K562 (cell line): Measurements from ENCODE around the gene DLGAP1. TPM values are rescaled to one million over a fixed set of nuclear protein-coding genes. Genes with fewer than 3 reads are reported as not detected.

Experiments used
- ATAC-seq: fragments of 200-7000 bp; cut with Tn5 transposase; 3 replicates; pipeline ENCODE4 v1.9.1; 2020; ENCODE audit warnings: moderate library complexity
- BruUV-seq: library from RNA; stranded (reverse); fragments of 400-500 nt; replicated peaks from 2 replicates; lab custom pipeline; 2021; lab: Mats Ljungman, UMichigan
- CTCF ChIA-PET: fragments of 300-600 bp; formaldehyde crosslinking; extraction: SDS; loops from one replicate; lab custom pipeline; 2021; ENCODE audit warnings: low intra/inter-chr PET ratio; lab: Yijun Ruan, JAX
- POLR2A ChIA-PET: fragments of 300-600, 350-650 bp; sonication (Branson Sonifier 250); formaldehyde crosslinking; extraction: SDS; loops from one replicate; lab custom pipeline; 2021; ENCODE audit warnings: antibody characterized with exemption, inconsistent platforms; lab: Yijun Ruan, JAX
- DNase-seq, 4 experiments: peaks; one replicate each; pipeline versions ENCODE4 v3.0.0 to v3.0.0-alpha.2; 2011 to 2018; ENCODE audit warnings: low spot score in 3 of 4, mixed read lengths in 3 of 4; ENCODE audit errors: extremely low read depth in 1 of 4
- FAIRE-seq: peaks from 2 replicates; lab custom pipeline; 2011; peaks lifted over from hg19 to GRCh38; lab: Jason Lieb, UNC
- H2AFZ ChIP-seq: 2 replicates; pipeline ENCODE4 v1.6.0; 2011; ENCODE audit warnings: low read depth, low read length, control low read depth, inconsistent platforms
- H3K27ac ChIP-seq: fragments of 200-600 bp; 3 replicates; pipeline ENCODE4 v1.8.0; 2011; ENCODE audit warnings: low read depth, mild to moderate bottlenecking, control low read depth, inconsistent platforms, low read length, moderate library complexity, mixed read lengths; ENCODE audit errors: extremely low read depth
- H3K27me3 ChIP-seq, 2 experiments: fragments of 300-600 bp in 1 of 2; 2 replicates in 1 of 2; 3 replicates in 1 of 2; pipeline versions ENCODE4 v1.6.0 to v1.8.0; 2011; ENCODE audit warnings: inconsistent platforms in 2 of 2, low read length in 2 of 2, mild to moderate bottlenecking in 1 of 2, mixed read lengths in 1 of 2, moderate library complexity in 1 of 2; ENCODE audit not compliant: control insufficient read depth in 2 of 2, insufficient read depth in 2 of 2
- H3K36me3 ChIP-seq: fragments of 300-600 bp; 3 replicates; pipeline ENCODE4 v1.8.0; 2011; ENCODE audit warnings: mild to moderate bottlenecking, low read length, inconsistent platforms; ENCODE audit not compliant: control insufficient read depth, insufficient read depth
- H3K4me1 ChIP-seq, 2 experiments: fragments of 200-600 bp in 1 of 2; replicated peaks in 1 of 2; 2 replicates in 1 of 2; 3 replicates in 1 of 2; pipeline versions ENCODE4 v1.5.1 to v1.8.0; 2011; ENCODE audit warnings: inconsistent platforms in 2 of 2, low read length in 2 of 2, mild to moderate bottlenecking in 1 of 2, mixed read lengths in 1 of 2, moderate library complexity in 1 of 2; ENCODE audit not compliant: control insufficient read depth in 2 of 2, insufficient read depth in 2 of 2
- H3K4me2 ChIP-seq: 2 replicates; pipeline ENCODE4 v1.6.1; 2011; ENCODE audit warnings: low read length, control low read depth, inconsistent platforms, mixed read lengths; ENCODE audit not compliant: insufficient read depth
- H3K4me3 ChIP-seq: fragments of 200-600 bp; sonication (generic), shearing (Covaris generic); 2 replicates; pipeline ENCODE4 v1.5.1; 2016; ENCODE audit warnings: control low read depth, inconsistent platforms
- H3K79me2 ChIP-seq: fragments of 200-600 bp; 3 replicates; pipeline ENCODE4 v1.8.0; 2011; ENCODE audit warnings: low read length, inconsistent platforms; ENCODE audit not compliant: control insufficient read depth, insufficient read depth
- H3K9ac ChIP-seq, 2 experiments: 2 replicates each; pipeline versions ENCODE4 v1.6.0 to v1.6.1; 2011; ENCODE audit warnings: low read depth in 2 of 2, low read length in 2 of 2, control low read depth in 1 of 2, inconsistent platforms in 1 of 2, mild to moderate bottlenecking in 1 of 2, mixed read lengths in 1 of 2; ENCODE audit not compliant: insufficient read depth in 1 of 2
- H3K9me1 ChIP-seq: one replicate; pipeline ENCODE4 v1.6.0; 2011; ENCODE audit warnings: inconsistent platforms, mild to moderate bottlenecking, low read length, moderate library complexity; ENCODE audit not compliant: control insufficient read depth, insufficient read depth
- H3K9me3 ChIP-seq: replicated peaks from 2 replicates; pipeline ENCODE4 v1.5.1; 2011; ENCODE audit warnings: low read depth, low read length, inconsistent platforms; ENCODE audit not compliant: control insufficient read depth, insufficient read depth
- H4K20me1 ChIP-seq: replicated peaks from 2 replicates; pipeline ENCODE4 v1.6.1; 2011; ENCODE audit warnings: low read length, inconsistent platforms, mixed read lengths; ENCODE audit not compliant: control insufficient read depth, insufficient read depth
- ARID1B ChIP-seq: fragments of 450-650 bp; IDR thresholded peaks from 2 replicates; pipeline ENCODE4 v1.6.1; 2016; ENCODE audit warnings: antibody characterized with exemption, mild to moderate bottlenecking, inconsistent platforms
- CBX5 ChIP-seq: IDR thresholded peaks from 2 replicates; pipeline ENCODE4 v1.6.1; 2014; ENCODE audit warnings: low read depth, borderline replicate concordance
- FIP1L1 ChIP-seq: fragments of 200-400 bp; formaldehyde crosslinking; IDR thresholded peaks from 2 replicates; pipeline ENCODE4 v1.6.1; 2018; ENCODE audit warnings: mild to moderate bottlenecking, low read depth, low read length; ENCODE audit not compliant: poor library complexity, severe bottlenecking
- NEUROD1 ChIP-seq: fragments of 150-350 bp; IDR thresholded peaks from 2 replicates; pipeline ENCODE4 v1.6.1; 2014; ENCODE audit warnings: borderline replicate concordance, low read length, low read depth; ENCODE audit not compliant: partially characterized antibody
- PRPF4 ChIP-seq: fragments of 200-400 bp; formaldehyde crosslinking; IDR thresholded peaks from one replicate; pipeline ENCODE4 v1.6.1; 2017; ENCODE audit warnings: low read length, low read depth, mild to moderate bottlenecking; ENCODE audit not compliant: insufficient read depth, poor library complexity, severe bottlenecking
- SMAD2 ChIP-seq: fragments of 150-350 bp; IDR thresholded peaks from 2 replicates; pipeline ENCODE4 v1.6.1; 2014; ENCODE audit warnings: low read depth, mild to moderate bottlenecking, low read length
- SRSF1 ChIP-seq: fragments of 200-400 bp; formaldehyde crosslinking; IDR thresholded peaks from 2 replicates; pipeline ENCODE4 v1.6.1; 2017; ENCODE audit warnings: mild to moderate bottlenecking, low read depth, low read length, moderate library complexity
- SRSF3 ChIP-seq: fragments of 200-400 bp; formaldehyde crosslinking; IDR thresholded peaks from 2 replicates; pipeline ENCODE4 v1.6.1; 2016; ENCODE audit warnings: mild to moderate bottlenecking, low read length, moderate library complexity; ENCODE audit not compliant: insufficient read depth
- SRSF9 ChIP-seq: fragments of 200-400 bp; formaldehyde crosslinking; IDR thresholded peaks from 2 replicates; pipeline ENCODE4 v1.6.1; 2017; ENCODE audit warnings: low read depth, low read length, borderline replicate concordance
- STAG1 ChIP-seq: sonication (generic); formaldehyde crosslinking; IDR thresholded peaks from 2 replicates; pipeline ENCODE4 v1.5.0; 2020; ENCODE audit warnings: missing genetic modification reagents, borderline replicate concordance
- TCF3 ChIP-seq: sonication (generic); formaldehyde crosslinking; IDR thresholded peaks from 2 replicates; pipeline ENCODE4 v1.4.0; 2020; ENCODE audit warnings: mild to moderate bottlenecking, missing genetic modification reagents
- THRB ChIP-seq: fragments of 450-650 bp; formaldehyde crosslinking; conservative IDR thresholded peaks from 2 replicates; pipeline ENCODE4 v1.4.0; 2022; ENCODE audit warnings: mild to moderate bottlenecking, missing genetic modification characterization
- ZMIZ1 ChIP-seq, 2 experiments: fragments of 150-350 bp in 1 of 2; IDR thresholded peaks; 2 replicates each; pipeline ENCODE4 v1.6.1; 2012 to 2016; ENCODE audit warnings: low read depth in 2 of 2, low read length in 2 of 2, mild to moderate bottlenecking in 1 of 2, moderate library complexity in 1 of 2
- ZNF143 ChIP-seq: sonication (generic); formaldehyde crosslinking; IDR thresholded peaks from 2 replicates; pipeline ENCODE4 v1.9.0; 2022; ENCODE audit warnings: mild to moderate bottlenecking, missing genetic modification reagents
- ZNF174 ChIP-seq: fragments of 250-450 bp; sonication (Bioruptor Pico); IDR thresholded peaks from 2 replicates; pipeline ENCODE4 v1.4.0; 2020; ENCODE audit warnings: mild to moderate bottlenecking
- ZNF24 ChIP-seq: fragments of 450-650 bp; IDR thresholded peaks from 2 replicates; pipeline ENCODE4 v1.6.1; 2016
- ZNF644 ChIP-seq: fragments of 200-800 bp; sonication (Bioruptor generic); IDR thresholded peaks from 2 replicates; pipeline ENCODE4 v1.6.1; 2016; ENCODE audit warnings: low read depth, missing genetic modification characterization, missing compliant biosample characterization
- WGBS: fragments of 100-300 bp; shearing (Covaris generic); methylation state at CpG from one replicate; pipeline ENCODE4 v1.1.6; 2016; ENCODE audit warnings: low coverage, mixed read lengths; ENCODE audit not compliant: insufficient coverage; ENCODE audit errors: missing lambda C conversion rate; 5-methylcytosine and 5-hydroxymethylcytosine counted together
- in situ Hi-C: fragments of 300-500 bp; cut with MboI; formaldehyde crosslinking; loops from 4 replicates; pipeline ENCODE4 v1.15.0; 2018; ENCODE audit warnings: inconsistent platforms, mixed read lengths
- intact Hi-C: fragments of 100-400 bp; cut with micrococcal nuclease; formaldehyde crosslinking; loops from 2 replicates; pipeline ENCODE4 v1.14.2; 2022
- polyA plus RNA-seq, 8 experiments: library from polyadenylated mRNA; depleted of rRNA in 4 of 8; stranded (reverse) in 5 of 8; unstranded in 3 of 8; fragments of >200 nt; fragmentation: Nextera tagmentation in 2 of 8; fragmentation: Illumina TruSeq in 1 of 8; extraction: Ambion mirVana in 2 of 8; extraction: Trizol in 1 of 8; gene quantifications; 2 replicates each; pipeline versions ENCODE4 v1.2.1 to v1.2.3, GENCODE V29; 2011 to 2014; ENCODE audit warnings: inconsistent platforms in 1 of 8, missing spikeins in 1 of 8
- total RNA-seq, 7 experiments: library from RNA; depleted of rRNA in 6 of 7; stranded (reverse); fragments of >200 nt in 6 of 7; fragmentation: Illumina TruSeq in 2 of 7; extraction: Trizol in 2 of 7; gene quantifications; 2 replicates each; pipeline versions ENCODE4 v1.2.1 to v1.2.3, GENCODE V29; 2011 to 2021; ENCODE audit warnings: low replicate concordance in 1 of 7

Gene DLGAP1
- total and polyA plus RNA-seq, 9 of the 15 experiments (the other 6 are each of a cell fraction or from before 2014, with no cell fraction given): 0.04 to 0.22 (median 0.08) TPM

- TF ChIP-seq ARID1B: peak; percentile 16; the same call in 1 of the 2 replicates
- no peak for TF ChIP-seq THRB (CRISPR knock-in tag)
- peak; percentile 36; the same call in 1 of the 2 replicates for TF ChIP-seq TCF3 (CRISPR knock-in tag)
- no peak for TF ChIP-seq ZNF24
These were observed 471.6 kb downstream of the DLGAP1 start (continued) for GRCh38 chr18:3983351-3983969.

GRCh38 chr18:3982541-3982940, 472.6 kb downstream of the DLGAP1 start:
- peaks cover 0 to 8% of the 10 kb centered on the region in 2 experiments; a peak in 1 of 5 replicates for H3K27me3 ChIP-seq
- POLR2A ChIA-PET: no interaction called here
- H3K4me3 ChIP-seq: no peak overlapping the region
- H3K9me3 ChIP-seq: no peaks in the 10 kb centered on the region; the same call in 1 of the 2 replicates
- no peaks in the 10 kb centered on the region for H4K20me1 ChIP-seq
- H3K79me2 ChIP-seq: no peaks in the 10 kb centered on the region
- no peak overlapping the region for H3K27ac ChIP-seq
- no peaks in the 10 kb centered on the region for H3K36me3 ChIP-seq
- no peak overlapping the region for H3K4me2 ChIP-seq
- in situ Hi-C loops (loop anchor here (10.0 to 25.0 kb wide), 2 partner anchors 698 to 1045 kb away; no protein-coding TSS in a partner anchor), intact Hi-C loops (no loop called here)
- FAIRE-seq: no peak
- H3K4me1 ChIP-seq: peaks cover 0 to 4% of the 10 kb centered on the region in 2 experiments; a peak in 2 of 5 replicates
- no peak overlapping the region for H2AFZ ChIP-seq
- 0% methylated on average over 3 of the region's 3 CpGs for WGBS
- H3K9me1 ChIP-seq: no peaks in the 10 kb centered on the region
- no peak overlapping the region for H3K9ac ChIP-seq
- no peak for DNase-seq
- CTCF ChIA-PET: no interaction called here
- no TSS peak for BruUV-seq
- no peak for ATAC-seq
- no peak for TF ChIP-seq PRPF4
- TF ChIP-seq STAG1 (CRISPR knock-in tag): no peak
- no peak for TF ChIP-seq FIP1L1
- TF ChIP-seq ZNF143 (CRISPR knock-in tag): no peak
- TF ChIP-seq NEUROD1: no peak
- TF ChIP-seq SRSF3: no peak
- TF ChIP-seq ZMIZ1 (IDR thresholded peaks at IDR 0.05; ENCODE audit: low read depth in 2 of 2, low read length in 2 of 2): no peak
- no peak for TF ChIP-seq ZNF644 (tag)
- TF ChIP-seq SMAD2: no peak
- no peak for TF ChIP-seq CBX5
- TF ChIP-seq SRSF9: no peak
- TF ChIP-seq SRSF1: no peak
- no peak for TF ChIP-seq ZNF174
